ENCODE results near the gene DLX1.
"Not testable (repeated sequence)": the region's sequence is repeated elsewhere in the genome, so short reads cannot be mapped to it uniquely, and the experiment has no call there.

Gene DLX1

GRCh38 chr2:172085460-172086159 lies at the start of gene DLX1:
Gene DLX1 (plus strand): TSS chr2:172085507. CDS start chr2:172085678, 171 bp downstream.
- no peak for DNase-seq (ENCODE audit: low read depth)

GRCh38 chr2:172038121-172038520 lies 47.2 kb upstream of the DLX1 start:
- no peak for DNase-seq (ENCODE audit: low read depth)

- DNase-seq (ENCODE audit: low read depth), result no peak
Measured at GRCh38 chr2:172038604-172039003, 46.7 kb upstream of the DLX1 start.

- no peak for DNase-seq (ENCODE audit: low read depth)
Measured at GRCh38 chr2:172039011-172039704, 46.1 kb upstream of the DLX1 start.

GRCh38 chr2:172040311-172040710 lies 45.0 kb upstream of the DLX1 start:
- no peak for DNase-seq (ENCODE audit: low read depth)

GRCh38 chr2:172046080-172046678 lies 39.1 kb upstream of the DLX1 start:
- DNase-seq (ENCODE audit: low read depth), result no peak

GRCh38 chr2:172046866-172047565 lies 38.3 kb upstream of the DLX1 start:
- DNase-seq (ENCODE audit: low read depth), result no peak

GRCh38 chr2:172047566-172048507 lies 37.5 kb upstream of the DLX1 start:
- DNase-seq (ENCODE audit: low read depth), result no peak

- no peak for DNase-seq (ENCODE audit: low read depth)
Measured at GRCh38 chr2:172048508-172049503, 36.5 kb upstream of the DLX1 start.

GRCh38 chr2:172049567-172050120 lies 35.7 kb upstream of the DLX1 start:
- no peak for DNase-seq (ENCODE audit: low read depth)

- DNase-seq (ENCODE audit: low read depth), result no peak
Measured at GRCh38 chr2:172050479-172051125, 34.7 kb upstream of the DLX1 start.

GRCh38 chr2:172052000-172052983 lies 33.0 kb upstream of the DLX1 start:
- peak; percentile 26 for DNase-seq (ENCODE audit: low read depth)

- no peak for DNase-seq (ENCODE audit: low read depth)
Measured at GRCh38 chr2:172053486-172053885, 31.8 kb upstream of the DLX1 start.

- peak; percentile 7 for DNase-seq (ENCODE audit: low read depth)
Measured at GRCh38 chr2:172056293-172056692, 29.0 kb upstream of the DLX1 start.

- no peak for DNase-seq (ENCODE audit: low read depth)
Measured at GRCh38 chr2:172058660-172059059, 26.6 kb upstream of the DLX1 start.

- DNase-seq (ENCODE audit: low read depth), result not testable (repeated sequence)
Measured at GRCh38 chr2:172060118-172060517, 25.2 kb upstream of the DLX1 start.

- DNase-seq (ENCODE audit: low read depth), result no peak
Measured at GRCh38 chr2:172062402-172063004, 22.8 kb upstream of the DLX1 start.

GRCh38 chr2:172063446-172063845 lies 21.9 kb upstream of the DLX1 start:
- DNase-seq (ENCODE audit: low read depth), result no peak

Measured in iris pigment epithelial cell (primary cell).